Liver (tissue), 9 donors: ENCODE data around the gene PIGL. TPM values are rescaled to one million over a fixed set of nuclear protein-coding genes. Genes with fewer than 3 reads are reported as not detected.
A peak's percentile ranks its signal among the peaks of the same experiment; 100 is the strongest.

ENCODE experiments used
- DNase-seq: peaks from one replicate; pipeline ENCODE4 v3.0.0-alpha.2; 2017; ENCODE audit warnings: low spot score
- H3K27ac ChIP-seq, 2 donors: one replicate each; pipeline ENCODE4 v1.7.0; 2013; ENCODE audit warnings: inconsistent platforms in 2 of 2, low read length in 2 of 2, control low read depth in 1 of 2, low read depth in 1 of 2, mild to moderate bottlenecking in 1 of 2
- H3K27me3 ChIP-seq, 4 donors: one replicate each; pipeline versions ENCODE4 v1.6.1 to v1.7.0; 2013; ENCODE audit warnings: low read length in 3 of 4, inconsistent platforms in 1 of 4, mild to moderate bottlenecking in 1 of 4, moderate library complexity in 1 of 4; ENCODE audit not compliant: control insufficient read depth in 4 of 4, insufficient read depth in 4 of 4
- H3K36me3 ChIP-seq, 4 donors: one replicate each; pipeline versions ENCODE4 v1.6.1 to v1.7.0; 2013; ENCODE audit warnings: low read length in 3 of 4, mild to moderate bottlenecking in 3 of 4, low read depth in 1 of 4, moderate library complexity in 1 of 4; ENCODE audit not compliant: control insufficient read depth in 4 of 4, insufficient read depth in 3 of 4
- H3K4me1 ChIP-seq, 4 donors: one replicate each; pipeline versions ENCODE4 v1.6.1 to v1.7.0; 2013; ENCODE audit warnings: low read length in 3 of 4, mild to moderate bottlenecking in 3 of 4, moderate library complexity in 1 of 4; ENCODE audit not compliant: control insufficient read depth in 4 of 4, insufficient read depth in 4 of 4
- H3K4me3 ChIP-seq, 3 donors: one replicate each; pipeline versions ENCODE4 v1.6.1 to v1.7.0; 2013; ENCODE audit warnings: low read length in 3 of 3, control low read depth in 1 of 3, low read depth in 1 of 3, mild to moderate bottlenecking in 1 of 3
- H3K9ac ChIP-seq, 2 donors: one replicate each; pipeline ENCODE4 v1.7.0; 2013; ENCODE audit warnings: low read length in 2 of 2, mild to moderate bottlenecking in 2 of 2, moderate library complexity in 2 of 2, control low read depth in 1 of 2, low read depth in 1 of 2
- H3K9me3 ChIP-seq, 4 donors: one replicate each; pipeline versions ENCODE4 v1.6.1 to v1.7.0; 2013; ENCODE audit warnings: low read length in 3 of 4; ENCODE audit not compliant: control insufficient read depth in 4 of 4
- CTCF ChIP-seq: fragments of 150-350 bp; IDR thresholded peaks from 2 replicates; pipeline ENCODE4 v1.5.1; 2017; ENCODE audit warnings: improper control_type of control experiment, low read depth, low read length; ENCODE audit not compliant: missing input control
- EGR1 ChIP-seq, 2 donors: IDR thresholded peaks; 2 replicates each; pipeline ENCODE4 v1.6.1; 2016 to 2018; ENCODE audit warnings: antibody characterized with exemption in 2 of 2, low read depth in 2 of 2
- FOXA1 ChIP-seq: IDR thresholded peaks from 2 replicates; pipeline ENCODE4 v1.6.1; 2016; ENCODE audit warnings: antibody characterized with exemption
- FOXA2 ChIP-seq: IDR thresholded peaks from 2 replicates; pipeline ENCODE4 v1.6.1; 2016; ENCODE audit warnings: antibody characterized with exemption
- GABPA ChIP-seq, 2 donors: IDR thresholded peaks in 1 of 2; conservative IDR thresholded peaks in 1 of 2; 2 replicates each; pipeline ENCODE4 v1.6.1; 2016; ENCODE audit warnings: antibody characterized with exemption in 2 of 2, mild to moderate bottlenecking in 1 of 2, moderate library complexity in 1 of 2
- HNF4A ChIP-seq, 2 donors: conservative IDR thresholded peaks; 2 replicates each; pipeline ENCODE4 v1.6.1; 2016; ENCODE audit warnings: antibody characterized with exemption in 2 of 2, mild to moderate bottlenecking in 2 of 2
- HNF4G ChIP-seq: IDR thresholded peaks from 2 replicates; pipeline ENCODE4 v1.6.1; 2016; ENCODE audit warnings: antibody characterized with exemption
- JUND ChIP-seq, 2 donors: IDR thresholded peaks; 2 replicates each; pipeline ENCODE4 v1.6.1; 2016; ENCODE audit warnings: antibody characterized with exemption in 2 of 2
- MAX ChIP-seq: IDR thresholded peaks from 2 replicates; pipeline ENCODE4 v1.6.1; 2016; ENCODE audit warnings: antibody characterized with exemption
- NR2F2 ChIP-seq: IDR thresholded peaks from 2 replicates; pipeline ENCODE4 v1.6.1; 2016; ENCODE audit warnings: antibody characterized with exemption
- RAD21 ChIP-seq, 2 donors: IDR thresholded peaks; 2 replicates each; pipeline ENCODE4 v1.6.1; 2016; ENCODE audit warnings: antibody characterized with exemption in 2 of 2, mild to moderate bottlenecking in 2 of 2
- SP1 ChIP-seq: IDR thresholded peaks from 2 replicates; pipeline ENCODE4 v1.6.1; 2018; ENCODE audit warnings: antibody characterized with exemption, mild to moderate bottlenecking
- TAF1 ChIP-seq: conservative IDR thresholded peaks from 2 replicates; pipeline ENCODE4 v1.6.1; 2016; ENCODE audit warnings: antibody characterized with exemption, mild to moderate bottlenecking
- WGBS: extraction: QIAGEN DNeasy Blood & Tissue Kit; methylation state at CpG from one replicate; pipeline ENCODE4 v1.1.7; 2013; 5-methylcytosine and 5-hydroxymethylcytosine counted together
- polyA plus RNA-seq, 2 donors: library from polyadenylated mRNA; stranded (reverse) in 1 of 2; unstranded in 1 of 2; fragments of 200-250 nt in 1 of 2; fragments of >200 nt in 1 of 2; fragmentation: Nextera tagmentation in 1 of 2; extraction: Ambion mirVana in 1 of 2; gene quantifications; one replicate each; pipeline versions ENCODE4 v1.2.1 to v1.2.3, GENCODE V29; 2013 to 2015
- total RNA-seq, 2 donors: library from RNA; depleted of rRNA; stranded (reverse); fragments of >200 nt; gene quantifications; one replicate each; pipeline ENCODE4 v1.2.3, GENCODE V29; 2014
- TF ChIP-seq, protein P1 (sequence below): IDR thresholded peaks from 2 replicates; pipeline ENCODE4 v1.6.1; 2016; ENCODE audit warnings: antibody characterized with exemption
- TF ChIP-seq, protein P2 (sequence below): IDR thresholded peaks from 2 replicates; pipeline ENCODE4 v1.6.1; 2016; ENCODE audit warnings: antibody characterized with exemption
- donor health status: healthy.
- donor health status: healthy.
- donor health status: healthy.
- donor health status: healthy.
- donor health status: healthy.

Gene PIGL
- total and polyA plus RNA-seq, 4 donors, result 6.7 to 34.7 (median 14.7) TPM

GRCh38 chr17:16211590-16211989, 5.4 kb upstream of the PIGL start:
- no peak overlapping the region for H3K27ac ChIP-seq
- 92% methylated on average over 3 of the region's 3 CpGs for WGBS
- no peak overlapping the region for H3K4me3 ChIP-seq
- no peaks in the 10 kb centered on the region for H3K27me3 ChIP-seq
- no peak for DNase-seq
- peaks cover 9 to 25% (median 17%) of the 10 kb centered on the region in 4 donors for H3K4me1 ChIP-seq
- H3K9me3 ChIP-seq, result no peaks in the 10 kb centered on the region
- TF ChIP-seq TAF1 (no peak), JUND (IDR thresholded peaks at IDR 0.05) (no peak), SP1 (no peak), HNF4A (conservative IDR thresholded peaks at IDR 0.05) (no peak), CTCF (no peak), HNF4G (no peak), FOXA2 (no peak), EGR1 (IDR thresholded peaks at IDR 0.05; ENCODE audit: low read depth in 2 of 2) (no peak), NR2F2 (no peak)
- TF ChIP-seq, protein P1, sequence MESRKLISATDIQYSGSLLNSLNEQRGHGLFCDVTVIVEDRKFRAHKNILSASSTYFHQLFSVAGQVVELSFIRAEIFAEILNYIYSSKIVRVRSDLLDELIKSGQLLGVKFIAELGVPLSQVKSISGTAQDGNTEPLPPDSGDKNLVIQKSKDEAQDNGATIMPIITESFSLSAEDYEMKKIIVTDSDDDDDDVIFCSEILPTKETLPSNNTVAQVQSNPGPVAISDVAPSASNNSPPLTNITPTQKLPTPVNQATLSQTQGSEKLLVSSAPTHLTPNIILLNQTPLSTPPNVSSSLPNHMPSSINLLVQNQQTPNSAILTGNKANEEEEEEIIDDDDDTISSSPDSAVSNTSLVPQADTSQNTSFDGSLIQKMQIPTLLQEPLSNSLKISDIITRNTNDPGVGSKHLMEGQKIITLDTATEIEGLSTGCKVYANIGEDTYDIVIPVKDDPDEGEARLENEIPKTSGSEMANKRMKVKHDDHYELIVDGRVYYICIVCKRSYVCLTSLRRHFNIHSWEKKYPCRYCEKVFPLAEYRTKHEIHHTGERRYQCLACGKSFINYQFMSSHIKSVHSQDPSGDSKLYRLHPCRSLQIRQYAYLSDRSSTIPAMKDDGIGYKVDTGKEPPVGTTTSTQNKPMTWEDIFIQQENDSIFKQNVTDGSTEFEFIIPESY, result no peak
- H3K9ac ChIP-seq, result no peak overlapping the region
- no peaks in the 10 kb centered on the region for H3K36me3 ChIP-seq

DNA sequence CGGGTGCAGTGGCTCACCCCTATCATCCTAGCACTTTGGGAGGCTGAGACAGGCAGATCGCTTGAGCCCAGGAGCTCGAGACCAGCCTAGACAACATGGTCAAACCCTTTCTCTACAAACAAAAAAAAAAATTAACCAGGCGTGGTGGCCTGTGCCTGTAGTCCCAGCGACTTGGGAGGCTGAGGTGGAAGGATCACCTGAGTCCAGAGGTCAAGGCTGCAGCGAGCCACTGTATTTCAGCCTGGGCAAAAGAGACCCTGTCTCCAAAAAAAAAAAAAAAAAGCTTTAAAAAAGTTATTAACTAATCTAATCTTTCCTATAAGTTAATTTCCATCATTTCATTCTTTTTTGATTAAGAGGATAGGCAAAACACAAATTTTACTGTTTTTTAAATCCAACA, 4.2 kb upstream of the PIGL start:
- 80% methylated on average over 6 of the region's 6 CpGs for WGBS
- H3K4me1 ChIP-seq, result peaks cover 9 to 26% (median 17%) of the 10 kb centered on the region in 4 donors
- H3K4me3 ChIP-seq, result no peak overlapping the region

DNA sequence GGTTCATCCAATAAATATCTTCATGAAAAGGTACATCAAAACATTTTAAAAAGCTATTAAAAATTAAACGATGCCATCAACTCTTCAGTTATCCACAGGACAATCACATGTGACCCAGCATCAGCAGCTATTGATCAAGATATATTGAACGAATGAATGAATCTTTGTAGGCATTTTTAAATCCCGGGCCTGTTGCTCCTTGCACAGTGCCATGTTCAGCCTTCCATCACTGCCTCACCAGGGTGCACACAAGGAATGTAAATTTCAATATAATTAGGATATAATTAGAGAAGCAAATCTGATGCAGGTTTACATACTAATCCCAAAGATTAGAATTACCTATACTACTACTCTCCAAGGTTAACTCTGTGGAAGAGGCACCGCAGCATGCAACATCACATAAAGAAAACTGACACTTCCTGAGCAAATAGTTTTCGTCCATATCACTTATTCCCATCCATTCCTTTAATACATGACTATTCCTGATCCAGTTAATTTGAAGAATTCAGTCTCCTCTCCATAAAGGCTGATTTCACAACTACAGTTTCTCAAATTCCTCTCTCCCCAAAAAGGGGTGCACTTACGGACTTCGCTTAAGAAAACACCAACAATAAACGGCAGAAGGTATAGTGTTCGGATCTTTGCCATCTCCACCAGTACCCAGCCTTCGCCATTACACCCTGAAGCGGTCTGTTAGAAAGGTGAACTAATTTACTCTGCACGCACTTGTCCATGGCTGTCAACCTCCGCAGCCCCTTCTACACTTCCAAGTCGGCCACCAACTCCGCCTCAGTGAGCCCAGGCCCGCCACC, 2.6 kb upstream of the PIGL start:
- TF ChIP-seq RAD21 (IDR thresholded peaks at IDR 0.05) (no peak), EGR1 (IDR thresholded peaks at IDR 0.05; ENCODE audit: low read depth in 2 of 2) (no peak), FOXA1 (no peak), GABPA (IDR thresholded peaks at IDR 0.05 in 1 of 2, conservative IDR thresholded peaks at IDR 0.05 in 1 of 2) (no peak), FOXA2 (no peak), MAX (no peak), HNF4G (no peak)
- TF ChIP-seq, protein P2, sequence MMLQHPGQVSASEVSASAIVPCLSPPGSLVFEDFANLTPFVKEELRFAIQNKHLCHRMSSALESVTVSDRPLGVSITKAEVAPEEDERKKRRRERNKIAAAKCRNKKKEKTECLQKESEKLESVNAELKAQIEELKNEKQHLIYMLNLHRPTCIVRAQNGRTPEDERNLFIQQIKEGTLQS, result no peak
- 3% methylated on average over 16 of the region's 16 CpGs for WGBS
- Histone ChIP-seq H3K27me3 (no peaks in the 10 kb centered on the region), H3K36me3 (no peaks in the 10 kb centered on the region), H3K9ac (peak overlapping the region; percentile 80 to 83), H3K27ac (peak overlapping the region; percentile 88 to 94), H3K4me3 (peak overlapping the region; percentile 79 to 100 (median 89)), H3K9me3 (no peaks in the 10 kb centered on the region), H3K4me1 (peaks cover 9 to 33% (median 21%) of the 10 kb centered on the region in 4 donors)
- DNase-seq, result no peak

More for the DNA sequence above, 4.2 kb upstream of the PIGL start:
- no peak overlapping the region for H3K27ac ChIP-seq
- no peak for TF ChIP-seq MAX
- TF ChIP-seq HNF4A (conservative IDR thresholded peaks at IDR 0.05), result peak in 1 of 2 donors; percentile 11
- no peaks in the 10 kb centered on the region for H3K9me3 ChIP-seq
- no peak for DNase-seq
- no peaks in the 10 kb centered on the region for H3K36me3 ChIP-seq
- no peaks in the 10 kb centered on the region for H3K27me3 ChIP-seq
- H3K9ac ChIP-seq, result no peak overlapping the region
